Tongue (tissue), 2 donors: ENCODE measurements around the gene GALNT9. TPM values are rescaled to one million over a fixed set of nuclear protein-coding genes. Genes with fewer than 3 reads are reported as not detected.
"Not testable (repeated sequence)": the region's sequence is repeated elsewhere in the genome, so short reads cannot be mapped to it uniquely, and the experiment has no call there.

Source experiments
- DNase-seq: peaks from one replicate; pipeline ENCODE4 v3.0.0-alpha.2; 2015
- total RNA-seq: library from RNA; depleted of rRNA; stranded (reverse); fragments of >200 nt; gene quantifications from one replicate; pipeline ENCODE4 v1.2.3, GENCODE V29; 2014

Gene GALNT9
- total RNA-seq, 1 donor from 2014 or later: 0.92 TPM

- DNase-seq: no peak
Measured at GRCh38 chr12:132264086-132265010, 65.0 kb downstream of the GALNT9 start.

GRCh38 chr12:132263451-132264049 is 65.8 kb downstream of the GALNT9 start:
- DNase-seq: no peak

- DNase-seq: no peak
Measured at GRCh38 chr12:132263061-132263360, 66.4 kb downstream of the GALNT9 start.

- DNase-seq: no peak
Measured at GRCh38 chr12:132262256-132263060, 66.9 kb downstream of the GALNT9 start.

- no peak for DNase-seq
Measured at GRCh38 chr12:132261328-132262138, 67.9 kb downstream of the GALNT9 start.

- no peak for DNase-seq
Measured at GRCh38 chr12:132260721-132261120, 68.7 kb downstream of the GALNT9 start.

GRCh38 chr12:132259872-132260695 is 69.3 kb downstream of the GALNT9 start:
- no peak for DNase-seq

- DNase-seq: no peak
Measured at GRCh38 chr12:132259364-132259871, 70.0 kb downstream of the GALNT9 start.

GRCh38 chr12:132258543-132258942 is 70.8 kb downstream of the GALNT9 start:
- DNase-seq: no peak

- no peak for DNase-seq
Measured at GRCh38 chr12:132257955-132258490, 71.4 kb downstream of the GALNT9 start.

GRCh38 chr12:132257206-132257954 is 72.0 kb downstream of the GALNT9 start:
- no peak for DNase-seq

- no peak for DNase-seq
Measured at GRCh38 chr12:132256646-132257045, 72.7 kb downstream of the GALNT9 start.

GRCh38 chr12:132255642-132256041 is 73.7 kb downstream of the GALNT9 start:
- no peak for DNase-seq

GRCh38 chr12:132253698-132254480 is 75.5 kb downstream of the GALNT9 start:
- no peak for DNase-seq

- not testable (repeated sequence) for DNase-seq
Measured at GRCh38 chr12:132252981-132253380, 76.4 kb downstream of the GALNT9 start.

GRCh38 chr12:132251741-132252490 is 77.5 kb downstream of the GALNT9 start:
- DNase-seq: no peak

- DNase-seq: no peak
Measured at GRCh38 chr12:132251310-132251709, 78.1 kb downstream of the GALNT9 start.

- no peak for DNase-seq
Measured at GRCh38 chr12:132250707-132251106, 78.7 kb downstream of the GALNT9 start.
